IMR-90 (cell line): ENCODE results near the gene DHFR. TPM values are rescaled to one million over a fixed set of nuclear protein-coding genes. Genes with fewer than 3 reads are reported as not detected.

Experiments used
- ATAC-seq: fragments of 200-7000 bp; cut with Tn5 transposase; 2 replicates; pipeline ENCODE4 v1.9.1; 2020; ENCODE audit warnings: low read depth, mild to moderate bottlenecking, moderate library complexity
- BruUV-seq: library from RNA; stranded (reverse); fragments of 400-500 nt; replicated peaks from 2 replicates; lab custom pipeline; 2021; lab: Mats Ljungman, UMichigan
- CTCF ChIA-PET: fragments of 300-600 bp; formaldehyde crosslinking; extraction: SDS; loops from one replicate; lab custom pipeline; 2021; ENCODE audit warnings: antibody characterized with exemption; lab: Yijun Ruan, JAX
- POLR2A ChIA-PET: fragments of 300-600 bp; sonication (Branson Sonifier 250); formaldehyde crosslinking; loops from one replicate; lab custom pipeline; 2022; ENCODE audit warnings: antibody characterized with exemption; ENCODE audit not compliant: unreplicated experiment; lab: Charles Lee
- DNase-seq: peaks from one replicate; pipeline ENCODE4 v3.0.0; 2013
- H2AFZ ChIP-seq: replicated peaks from 2 replicates; pipeline ENCODE3; 2013; ENCODE audit warnings: low read length, mild to moderate bottlenecking; ENCODE audit not compliant: poor library complexity
- H2AK5ac ChIP-seq: 2 replicates; pipeline ENCODE4 v1.6.1; 2013; ENCODE audit warnings: low read depth, low read length, inconsistent platforms
- H2AK9ac ChIP-seq: replicated peaks from 2 replicates; pipeline ENCODE3; 2013; ENCODE audit warnings: mild to moderate bottlenecking, low read depth, low read length, moderate library complexity; ENCODE audit not compliant: poor library complexity
- H2BK120ac ChIP-seq: 2 replicates; pipeline ENCODE4 v1.6.1; 2013; ENCODE audit warnings: low read depth, low read length, inconsistent platforms
- H2BK15ac ChIP-seq: 3 replicates; pipeline ENCODE4 v1.6.1; 2013; ENCODE audit warnings: low read depth, low read length, inconsistent platforms
- H2BK20ac ChIP-seq: 2 replicates; pipeline ENCODE4 v1.6.1; 2013; ENCODE audit warnings: low read depth, mild to moderate bottlenecking, inconsistent platforms, low read length, moderate library complexity
- H2BK5ac ChIP-seq: 2 replicates; pipeline ENCODE4 v1.6.1; 2013; ENCODE audit warnings: mild to moderate bottlenecking, low read depth, low read length, inconsistent platforms; ENCODE audit not compliant: poor library complexity, severe bottlenecking
- H3K14ac ChIP-seq: replicated peaks from 2 replicates; pipeline ENCODE4 v1.6.1; 2013; ENCODE audit warnings: low read depth, low read length, inconsistent platforms
- H3K18ac ChIP-seq: 2 replicates; pipeline ENCODE4 v1.6.1; 2013; ENCODE audit warnings: low read depth, low read length, control low read depth
- H3K23ac ChIP-seq: 2 replicates; pipeline ENCODE4 v1.6.1; 2013; ENCODE audit warnings: low read depth, low read length, inconsistent platforms
- H3K27ac ChIP-seq: 2 replicates; pipeline ENCODE4 v1.5.1; 2013; ENCODE audit warnings: mild to moderate bottlenecking, control low read depth, low read length; ENCODE audit not compliant: insufficient read depth
- H3K27me3 ChIP-seq: 2 replicates; pipeline ENCODE4 v1.6.1; 2013; ENCODE audit warnings: low read length; ENCODE audit not compliant: control insufficient read depth, insufficient read depth
- H3K36me3 ChIP-seq: 2 replicates; pipeline ENCODE4 v1.6.1; 2013; ENCODE audit warnings: low read length, mixed read lengths; ENCODE audit not compliant: control insufficient read depth, insufficient read depth
- H3K4ac ChIP-seq: 2 replicates; pipeline ENCODE4 v1.6.1; 2013; ENCODE audit warnings: low read depth, low read length, inconsistent platforms
- H3K4me1 ChIP-seq: 2 replicates; pipeline ENCODE4 v1.6.1; 2013; ENCODE audit warnings: low read length, mixed read lengths; ENCODE audit not compliant: control insufficient read depth, insufficient read depth
- H3K4me2 ChIP-seq: 2 replicates; pipeline ENCODE4 v1.6.1; 2013; ENCODE audit warnings: low read depth, mild to moderate bottlenecking, control low read depth, low read length, moderate library complexity
- H3K4me3 ChIP-seq: 2 replicates; pipeline ENCODE4 v1.5.1; 2013; ENCODE audit warnings: low read depth, mild to moderate bottlenecking, control low read depth, low read length, moderate library complexity; ENCODE audit not compliant: insufficient read depth
- H3K56ac ChIP-seq: 2 replicates; pipeline ENCODE4 v1.6.1; 2013; ENCODE audit warnings: low read length, inconsistent platforms; ENCODE audit not compliant: insufficient read depth; ENCODE audit errors: extremely low read depth
- H3K79me1 ChIP-seq, 2 experiments: 2 replicates each; pipeline ENCODE4 v1.6.1; 2013; ENCODE audit warnings: low read length in 2 of 2, inconsistent platforms in 1 of 2, low read depth in 1 of 2
- H3K9ac ChIP-seq: 2 replicates; pipeline ENCODE4 v1.6.1; 2013; ENCODE audit warnings: low read depth, low read length, control low read depth
- H3K9me1 ChIP-seq: 2 replicates; pipeline ENCODE4 v1.6.1; 2013; ENCODE audit warnings: low read length, inconsistent platforms; ENCODE audit not compliant: insufficient read depth
- H3K9me3 ChIP-seq: 2 replicates; pipeline ENCODE4 v1.6.1; 2013; ENCODE audit warnings: low read length; ENCODE audit not compliant: control insufficient read depth, insufficient read depth
- H4K20me1 ChIP-seq: 2 replicates; pipeline ENCODE4 v1.6.1; 2013; ENCODE audit warnings: low read length, inconsistent platforms; ENCODE audit not compliant: insufficient read depth
- H4K5ac ChIP-seq: 2 replicates; pipeline ENCODE4 v1.6.1; 2013; ENCODE audit warnings: mild to moderate bottlenecking, low read depth, low read length, control low read depth
- H4K8ac ChIP-seq, 2 experiments: 2 replicates each; pipeline ENCODE4 v1.6.1; 2013; ENCODE audit warnings: low read depth in 2 of 2, low read length in 2 of 2, control low read depth in 1 of 2, inconsistent platforms in 1 of 2
- H4K91ac ChIP-seq: 2 replicates; pipeline ENCODE4 v1.6.1; 2013; ENCODE audit warnings: low read depth, low read length, inconsistent platforms; ENCODE audit not compliant: insufficient read depth
- CEBPB ChIP-seq: IDR thresholded peaks from 2 replicates; pipeline ENCODE4 v1.6.1; 2012; ENCODE audit warnings: low read depth, low read length, improper control_type of control experiment
- FOS ChIP-seq: fragments of 150-350 bp; IDR thresholded peaks from 2 replicates; pipeline ENCODE4 v1.6.1; 2016; ENCODE audit warnings: low read depth, low read length
- MAZ ChIP-seq: IDR thresholded peaks from 2 replicates; pipeline ENCODE4 v1.6.1; 2012; ENCODE audit warnings: low read depth, mild to moderate bottlenecking, low read length, improper control_type of control experiment, moderate library complexity, borderline replicate concordance
- WGBS, 2 experiments: methylation state at CpG; one replicate each; pipeline versions ENCODE4 v1.1.5 to v1.1.7; 2013; ENCODE audit warnings: missing lambda C conversion rate in 2 of 2; ENCODE audit not compliant: insufficient read length in 1 of 2; ENCODE audit errors: extremely low coverage in 2 of 2; 5-methylcytosine and 5-hydroxymethylcytosine counted together
- dilution Hi-C: fragments of 300-500 bp; cut with HindIII; formaldehyde crosslinking; loops from one replicate; pipeline ENCODE4 v1.14.3; 2018; ENCODE audit warnings: low sequenced_read_pairs; ENCODE audit not compliant: unreplicated experiment
- in situ Hi-C: fragments of 300-500 bp; cut with MboI; formaldehyde crosslinking; loops from 3 replicates; pipeline ENCODE4 v1.14.3; 2019; ENCODE audit warnings: low sequenced_read_pairs, inconsistent platforms, mixed read lengths
- intact Hi-C: fragments of 100-400 bp; cut with micrococcal nuclease; formaldehyde crosslinking; loops from 2 replicates; pipeline ENCODE4 v1.10.0; 2022
- polyA plus RNA-seq, 3 experiments: library from polyadenylated mRNA; depleted of rRNA; stranded (reverse); fragments of >200 nt; gene quantifications; 2 replicates each; pipeline ENCODE4 v1.2.3, GENCODE V29; 2012; ENCODE audit warnings: low replicate concordance in 1 of 3
- total RNA-seq: library from RNA; depleted of rRNA; stranded (reverse); fragments of >200 nt; gene quantifications from 2 replicates; pipeline ENCODE4 v1.2.3, GENCODE V29; 2012

Gene DHFR
- total and polyA plus RNA-seq, 2 of the 4 experiments (the other 2 are of a cell fraction) = 20.6 to 29.4 TPM

DNA sequence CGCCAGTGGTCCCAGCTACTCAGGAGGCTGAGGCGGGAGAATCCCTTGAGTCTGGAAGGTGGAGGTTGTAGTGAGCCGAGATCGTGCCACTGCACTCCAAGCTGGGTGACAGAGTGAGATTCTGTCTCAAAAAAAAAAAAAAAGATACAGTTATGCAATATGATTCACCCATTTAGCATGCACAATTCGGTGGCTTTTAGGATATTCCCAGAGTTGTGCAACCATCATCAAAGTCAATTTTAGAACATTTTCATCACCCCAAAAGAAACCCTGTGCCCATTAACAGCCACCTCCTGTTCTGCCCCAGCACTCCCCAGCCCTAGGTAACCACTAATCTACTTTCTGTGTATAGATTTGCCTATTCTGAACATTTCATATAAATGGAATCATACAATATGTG, 4.3 kb upstream of the DHFR start:
- Histone ChIP-seq H3K27me3 (no peaks in the 10 kb centered on the region), H3K4me3 (no peak overlapping the region), H3K27ac (no peak overlapping the region), H2AK9ac (no peak overlapping the region), H4K5ac (no peak overlapping the region), H2AK5ac (no peak overlapping the region), H2BK120ac (no peak overlapping the region), H4K91ac (no peak overlapping the region), H3K18ac (no peak overlapping the region), H3K9me1 (no peaks in the 10 kb centered on the region), H3K56ac (no peak overlapping the region), H2AFZ (no peak overlapping the region), H4K20me1 (peaks cover 2% of the 10 kb centered on the region; the same call in 1 of the 2 replicates), H3K4ac (no peak overlapping the region), H3K9ac (no peak overlapping the region), H3K14ac (no peak overlapping the region), H3K36me3 (peaks cover 8% of the 10 kb centered on the region), H2BK5ac (no peak overlapping the region), H3K9me3 (no peaks in the 10 kb centered on the region), H2BK20ac (no peak overlapping the region), H4K8ac (no peak overlapping the region), H3K23ac (no peak overlapping the region), H2BK15ac (no peak overlapping the region), H3K79me1 (peaks cover 2 to 28% of the 10 kb centered on the region in 2 experiments), H3K4me1 (peaks cover 4% of the 10 kb centered on the region; the same call in 1 of the 2 replicates), H3K4me2 (no peak overlapping the region)
- ChIA-PET CTCF (no interaction called here), POLR2A (no interaction called here)
- ATAC-seq (no peak), DNase-seq (peak; percentile 48)
- no TSS peak for BruUV-seq
- in situ Hi-C loops (no loop called here), intact Hi-C loops (loop anchor here (5.0 kb wide), 1 partner anchor 172 kb away; the partner anchor contains the start of gene FAM151B), dilution Hi-C loops (no loop called here)
- TF ChIP-seq MAZ = no peak
- peak; percentile 95 for TF ChIP-seq CEBPB
- peak; percentile 32; the same call in 1 of the 2 replicates for TF ChIP-seq FOS
- no CpG with 5 or more reads among the region's 5 CpGs for WGBS, 2 experiments
